HCT116 (cell line): Measurements from ENCODE around the gene BOD1L1.

Experiments
- CEBPB ChIP-seq: IDR thresholded peaks from 2 replicates; pipeline ENCODE4 v1.6.1; 2012; ENCODE audit warnings: low read depth
- CTCF ChIP-seq, 3 experiments: fragments of 200-600 bp in 1 of 3; sonication (generic) in 1 of 3; IDR thresholded peaks in 2 of 3; conservative IDR thresholded peaks in 1 of 3; 2 replicates each; pipeline ENCODE4 v1.5.1; 2012 to 2017; ENCODE audit warnings: low read depth in 2 of 3, low read length in 2 of 3, antibody characterized with exemption in 1 of 3, borderline replicate concordance in 1 of 3, control low read depth in 1 of 3, mild to moderate bottlenecking in 1 of 3, mixed read lengths in 1 of 3, mixed run types in 1 of 3, moderate library complexity in 1 of 3; ENCODE audit not compliant: insufficient read depth in 1 of 3
- EZH2 ChIP-seq: fragments of 200-600 bp; sonication (generic); IDR thresholded peaks from 2 replicates; pipeline ENCODE4 v1.6.1; 2017; ENCODE audit warnings: antibody characterized with exemption, mixed run types
- EZH2phosphoT487 ChIP-seq: fragments of 200-600 bp; IDR thresholded peaks from 2 replicates; pipeline ENCODE4 v1.6.1; 2018; ENCODE audit warnings: antibody characterized with exemption, borderline replicate concordance
- TCF7L2 ChIP-seq: IDR thresholded peaks from 2 replicates; pipeline ENCODE4 v1.7.0; 2011; ENCODE audit warnings: borderline replicate concordance, inconsistent platforms; ENCODE audit not compliant: insufficient read depth, insufficient read length; ENCODE audit errors: extremely low read depth

- peak in 2 of 3 experiments; percentile 36 to 46; a peak in 4 of 6 replicates for TF ChIP-seq CTCF (IDR thresholded peaks at IDR 0.05 in 2 of 3, conservative IDR thresholded peaks at IDR 0.05 in 1 of 3; ENCODE audit: borderline replicate concordance in 1 of 3, insufficient read depth in 1 of 3, low read depth in 2 of 3, low read length in 2 of 3)
- TF ChIP-seq TCF7L2: no peak
- TF ChIP-seq EZH2phosphoT487: no peak
- TF ChIP-seq CEBPB: no peak
- TF ChIP-seq EZH2: no peak
Measured at GRCh38 chr4:13645075-13645474, 17.6 kb upstream of the BOD1L1 start.
